SK-N-SH treated with all-trans-retinoic acid at 6 μM for 48 hours (cell line): ENCODE measurements around the gene ITGB7.

Experiments used
- ATAC-seq: fragments of 200-7000 bp; cut with Tn5 transposase; 3 replicates; pipeline ENCODE4 v1.9.1; 2020; ENCODE audit warnings: mild to moderate bottlenecking, moderate library complexity
- ARNTL ChIP-seq: fragments of 450-650 bp; formaldehyde crosslinking; IDR thresholded peaks from 2 replicates; pipeline ENCODE4 v1.5.0; 2020; ENCODE audit warnings: low read depth, mild to moderate bottlenecking, moderate library complexity, borderline replicate concordance
- CREB5 ChIP-seq: fragments of 250-450 bp; sonication (Bioruptor Pico); IDR thresholded peaks from 2 replicates; pipeline ENCODE4 v1.5.1; 2020; ENCODE audit warnings: low read depth, mild to moderate bottlenecking, moderate library complexity
- CSDC2 ChIP-seq: fragments of 250-450 bp; sonication (Bioruptor Pico); IDR thresholded peaks from 2 replicates; pipeline ENCODE4 v1.5.0; 2020; ENCODE audit warnings: mild to moderate bottlenecking, moderate library complexity
- GLIS3 ChIP-seq: fragments of 250-450 bp; sonication (Bioruptor Pico); IDR thresholded peaks from 2 replicates; pipeline ENCODE4 v1.5.0; 2020; ENCODE audit warnings: mild to moderate bottlenecking, moderate library complexity
- OSR1 ChIP-seq: fragments of 250-450 bp; sonication (Bioruptor Pico); IDR thresholded peaks from 2 replicates; pipeline ENCODE4 v1.8.0; 2022; ENCODE audit warnings: moderate library complexity, mild to moderate bottlenecking, inconsistent platforms
- POU6F1 ChIP-seq: fragments of 250-450 bp; sonication (Bioruptor Pico); IDR thresholded peaks from 2 replicates; pipeline ENCODE4 v1.8.0; 2021; ENCODE audit warnings: low read depth, mild to moderate bottlenecking, moderate library complexity, borderline replicate concordance
- PPARA ChIP-seq: fragments of 250-450 bp; sonication (Bioruptor Pico); IDR thresholded peaks from 2 replicates; pipeline ENCODE4 v1.5.0; 2020; ENCODE audit warnings: mild to moderate bottlenecking, borderline replicate concordance
- RARB ChIP-seq: fragments of 250-450 bp; sonication (Bioruptor Pico); IDR thresholded peaks from 2 replicates; pipeline ENCODE4 v1.8.0; 2021; ENCODE audit warnings: mild to moderate bottlenecking, moderate library complexity
- SNAI2 ChIP-seq: fragments of 250-450 bp; sonication (Bioruptor Pico); IDR thresholded peaks from 2 replicates; pipeline ENCODE4 v1.5.0; 2020; ENCODE audit warnings: mild to moderate bottlenecking, moderate library complexity
- TCF4 ChIP-seq: fragments of 250-450 bp; sonication (Bioruptor Pico); IDR thresholded peaks from 2 replicates; pipeline ENCODE4 v1.8.0; 2021; ENCODE audit warnings: mild to moderate bottlenecking, moderate library complexity, borderline replicate concordance
- TOX ChIP-seq: fragments of 250-450 bp; sonication (Bioruptor Pico); IDR thresholded peaks from 2 replicates; pipeline ENCODE4 v1.8.0; 2021; ENCODE audit warnings: mild to moderate bottlenecking, moderate library complexity, borderline replicate concordance
- ZC3H10 ChIP-seq: fragments of 250-450 bp; sonication (Bioruptor Pico); IDR thresholded peaks from 2 replicates; pipeline ENCODE4 v1.5.1; 2021; ENCODE audit warnings: mild to moderate bottlenecking, moderate library complexity
- ZFP3 ChIP-seq: fragments of 250-450 bp; sonication (Bioruptor Pico); IDR thresholded peaks from 2 replicates; pipeline ENCODE4 v1.5.0; 2020; ENCODE audit warnings: mild to moderate bottlenecking, moderate library complexity
- ZNF565 ChIP-seq: fragments of 450-650 bp; formaldehyde crosslinking; conservative IDR thresholded peaks from 2 replicates; pipeline ENCODE4 v1.5.0; 2020; ENCODE audit warnings: low read depth, mild to moderate bottlenecking, moderate library complexity
- ZNF70 ChIP-seq: fragments of 450-650 bp; formaldehyde crosslinking; IDR thresholded peaks from 2 replicates; pipeline ENCODE4 v1.5.0; 2020; ENCODE audit warnings: mild to moderate bottlenecking, moderate library complexity
- ZNF8 ChIP-seq: fragments of 450-650 bp; formaldehyde crosslinking; IDR thresholded peaks from 2 replicates; pipeline ENCODE4 v1.5.0; 2020; ENCODE audit warnings: mild to moderate bottlenecking, moderate library complexity
- TF ChIP-seq, protein P1 (sequence below): fragments of 250-450 bp; sonication (Bioruptor Pico); IDR thresholded peaks from 2 replicates; pipeline ENCODE4 v1.5.1; 2021; ENCODE audit warnings: mild to moderate bottlenecking, moderate library complexity
- TF ChIP-seq, protein P2 (sequence below): fragments of 250-450 bp; sonication (Bioruptor Pico); IDR thresholded peaks from 2 replicates; pipeline ENCODE4 v1.8.0; 2020; ENCODE audit warnings: mild to moderate bottlenecking, moderate library complexity, borderline replicate concordance
- TF ChIP-seq, protein P3 (sequence below): fragments of 250-450 bp; sonication (Bioruptor Pico); IDR thresholded peaks from 2 replicates; pipeline ENCODE4 v1.5.0; 2020; ENCODE audit warnings: mild to moderate bottlenecking, moderate library complexity

The ITGB7 gene

GRCh38 chr12:53218551-53219291 lies 11.7 kb upstream of the ITGB7 start:
- no peak for ATAC-seq
- TF ChIP-seq, protein P1, sequence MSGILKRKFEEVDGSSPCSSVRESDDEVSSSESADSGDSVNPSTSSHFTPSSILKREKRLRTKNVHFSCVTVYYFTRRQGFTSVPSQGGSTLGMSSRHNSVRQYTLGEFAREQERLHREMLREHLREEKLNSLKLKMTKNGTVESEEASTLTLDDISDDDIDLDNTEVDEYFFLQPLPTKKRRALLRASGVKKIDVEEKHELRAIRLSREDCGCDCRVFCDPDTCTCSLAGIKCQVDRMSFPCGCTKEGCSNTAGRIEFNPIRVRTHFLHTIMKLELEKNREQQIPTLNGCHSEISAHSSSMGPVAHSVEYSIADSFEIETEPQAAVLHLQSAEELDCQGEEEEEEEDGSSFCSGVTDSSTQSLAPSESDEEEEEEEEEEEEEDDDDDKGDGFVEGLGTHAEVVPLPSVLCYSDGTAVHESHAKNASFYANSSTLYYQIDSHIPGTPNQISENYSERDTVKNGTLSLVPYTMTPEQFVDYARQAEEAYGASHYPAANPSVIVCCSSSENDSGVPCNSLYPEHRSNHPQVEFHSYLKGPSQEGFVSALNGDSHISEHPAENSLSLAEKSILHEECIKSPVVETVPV, result no peak

- no peak for TF ChIP-seq OSR1 (CRISPR knock-in tag)
- ATAC-seq, result no peak
Observed at GRCh38 chr12:53217931-53218307, 10.9 kb upstream of the ITGB7 start.

DNA sequence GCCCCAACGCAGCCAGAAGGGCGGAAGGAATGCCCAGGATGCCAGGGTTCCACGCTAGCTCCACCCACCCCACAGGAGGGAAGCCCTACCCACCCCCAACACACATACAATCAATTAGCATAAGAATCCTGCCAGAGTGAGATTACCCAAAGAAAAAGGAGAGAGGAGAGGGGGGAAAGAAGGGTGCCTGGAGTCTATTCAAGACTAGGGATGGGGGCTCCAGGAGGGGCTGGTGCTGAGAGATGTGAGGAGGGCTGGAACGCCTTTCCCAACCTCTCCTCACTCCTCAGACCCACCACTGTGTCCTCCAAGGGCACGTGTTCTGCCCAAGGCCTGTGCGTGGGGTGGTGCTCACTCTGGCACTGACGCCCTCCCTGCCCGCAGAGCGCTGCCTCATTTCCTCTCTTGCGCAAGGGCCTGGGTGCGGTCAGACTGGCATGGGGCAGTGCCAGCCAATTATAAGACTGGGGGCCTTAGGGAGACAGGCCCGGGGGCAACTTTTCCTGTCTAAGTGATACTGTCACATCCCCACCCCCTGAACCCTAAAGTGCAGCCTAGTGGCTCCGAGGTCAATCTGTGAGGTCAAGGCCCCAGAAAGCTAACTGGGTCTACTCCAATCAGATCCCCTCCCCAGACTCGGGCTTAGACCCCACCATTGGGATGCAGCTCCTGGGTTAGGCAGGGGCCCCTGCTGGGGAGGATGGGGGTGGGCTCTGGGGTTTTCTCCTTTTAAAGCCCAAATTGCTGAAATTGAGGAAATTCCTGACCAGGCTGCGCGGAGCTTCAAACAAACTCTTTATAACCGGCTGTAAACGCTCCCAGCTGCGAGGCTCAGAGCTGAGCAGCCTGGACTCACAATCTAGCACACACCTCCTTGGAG lies 10.2 kb upstream of the ITGB7 start:
- ATAC-seq, result no peak
- TF ChIP-seq CSDC2 (CRISPR knock-in tag) (no peak), ZC3H10 (CRISPR knock-in tag) (no peak), TCF4 (no peak), GLIS3 (CRISPR knock-in tag) (no peak), ZNF70 (CRISPR knock-in tag) (no peak), RARB (CRISPR knock-in tag) (no peak), ZNF565 (CRISPR knock-in tag) (no peak), ZNF8 (CRISPR knock-in tag) (no peak), TOX (no peak), SNAI2 (CRISPR knock-in tag) (no peak), ARNTL (CRISPR knock-in tag) (no peak), PPARA (no peak), ZFP3 (CRISPR knock-in tag) (no peak), CREB5 (CRISPR knock-in tag) (no peak), POU6F1 (CRISPR knock-in tag) (no peak)
- TF ChIP-seq, protein P2, sequence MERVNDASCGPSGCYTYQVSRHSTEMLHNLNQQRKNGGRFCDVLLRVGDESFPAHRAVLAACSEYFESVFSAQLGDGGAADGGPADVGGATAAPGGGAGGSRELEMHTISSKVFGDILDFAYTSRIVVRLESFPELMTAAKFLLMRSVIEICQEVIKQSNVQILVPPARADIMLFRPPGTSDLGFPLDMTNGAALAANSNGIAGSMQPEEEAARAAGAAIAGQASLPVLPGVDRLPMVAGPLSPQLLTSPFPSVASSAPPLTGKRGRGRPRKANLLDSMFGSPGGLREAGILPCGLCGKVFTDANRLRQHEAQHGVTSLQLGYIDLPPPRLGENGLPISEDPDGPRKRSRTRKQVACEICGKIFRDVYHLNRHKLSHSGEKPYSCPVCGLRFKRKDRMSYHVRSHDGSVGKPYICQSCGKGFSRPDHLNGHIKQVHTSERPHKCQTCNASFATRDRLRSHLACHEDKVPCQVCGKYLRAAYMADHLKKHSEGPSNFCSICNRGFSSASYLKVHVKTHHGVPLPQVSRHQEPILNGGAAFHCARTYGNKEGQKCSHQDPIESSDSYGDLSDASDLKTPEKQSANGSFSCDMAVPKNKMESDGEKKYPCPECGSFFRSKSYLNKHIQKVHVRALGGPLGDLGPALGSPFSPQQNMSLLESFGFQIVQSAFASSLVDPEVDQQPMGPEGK (CRISPR knock-in tag), result no peak
- TF ChIP-seq, protein P3, sequence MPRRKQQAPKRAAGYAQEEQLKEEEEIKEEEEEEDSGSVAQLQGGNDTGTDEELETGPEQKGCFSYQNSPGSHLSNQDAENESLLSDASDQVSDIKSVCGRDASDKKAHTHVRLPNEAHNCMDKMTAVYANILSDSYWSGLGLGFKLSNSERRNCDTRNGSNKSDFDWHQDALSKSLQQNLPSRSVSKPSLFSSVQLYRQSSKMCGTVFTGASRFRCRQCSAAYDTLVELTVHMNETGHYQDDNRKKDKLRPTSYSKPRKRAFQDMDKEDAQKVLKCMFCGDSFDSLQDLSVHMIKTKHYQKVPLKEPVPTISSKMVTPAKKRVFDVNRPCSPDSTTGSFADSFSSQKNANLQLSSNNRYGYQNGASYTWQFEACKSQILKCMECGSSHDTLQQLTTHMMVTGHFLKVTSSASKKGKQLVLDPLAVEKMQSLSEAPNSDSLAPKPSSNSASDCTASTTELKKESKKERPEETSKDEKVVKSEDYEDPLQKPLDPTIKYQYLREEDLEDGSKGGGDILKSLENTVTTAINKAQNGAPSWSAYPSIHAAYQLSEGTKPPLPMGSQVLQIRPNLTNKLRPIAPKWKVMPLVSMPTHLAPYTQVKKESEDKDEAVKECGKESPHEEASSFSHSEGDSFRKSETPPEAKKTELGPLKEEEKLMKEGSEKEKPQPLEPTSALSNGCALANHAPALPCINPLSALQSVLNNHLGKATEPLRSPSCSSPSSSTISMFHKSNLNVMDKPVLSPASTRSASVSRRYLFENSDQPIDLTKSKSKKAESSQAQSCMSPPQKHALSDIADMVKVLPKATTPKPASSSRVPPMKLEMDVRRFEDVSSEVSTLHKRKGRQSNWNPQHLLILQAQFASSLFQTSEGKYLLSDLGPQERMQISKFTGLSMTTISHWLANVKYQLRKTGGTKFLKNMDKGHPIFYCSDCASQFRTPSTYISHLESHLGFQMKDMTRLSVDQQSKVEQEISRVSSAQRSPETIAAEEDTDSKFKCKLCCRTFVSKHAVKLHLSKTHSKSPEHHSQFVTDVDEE (CRISPR knock-in tag), result no peak
- TF ChIP-seq, protein P1, result no peak
- TF ChIP-seq, all 23 proteins: peak for 0
